Effector CD8-positive, alpha-beta T cell (primary cell): Measurements from ENCODE around the gene AQP2.

Experiments used
- DNase-seq: peaks from one replicate; lab custom pipeline; 2025; lab: John Stamatoyannopoulos, UW

Gene AQP2

GRCh38 chr12:49920241-49920914 is 30.2 kb upstream of the AQP2 start:
- no peak for DNase-seq

- no peak for DNase-seq
Observed at GRCh38 chr12:49920915-49921286, 29.6 kb upstream of the AQP2 start.

- no peak for DNase-seq
Observed at GRCh38 chr12:49921299-49921698, 29.2 kb upstream of the AQP2 start.

GRCh38 chr12:49921936-49922335 is 28.6 kb upstream of the AQP2 start:
- no peak for DNase-seq

GRCh38 chr12:49922349-49923034 is 28.0 kb upstream of the AQP2 start:
- DNase-seq: no peak

- no peak for DNase-seq
Observed at GRCh38 chr12:49923035-49923644, 27.4 kb upstream of the AQP2 start.

GRCh38 chr12:49923880-49924556 is 26.5 kb upstream of the AQP2 start:
- DNase-seq: no peak

GRCh38 chr12:49924628-49925246 is 25.8 kb upstream of the AQP2 start:
- no peak for DNase-seq

- DNase-seq: no peak
Observed at GRCh38 chr12:49925433-49926204, 24.9 kb upstream of the AQP2 start.

- DNase-seq: no peak
Observed at GRCh38 chr12:49928471-49928870, 22.1 kb upstream of the AQP2 start.

- DNase-seq: no peak
Observed at GRCh38 chr12:49929581-49929980, 21.0 kb upstream of the AQP2 start.

GRCh38 chr12:49930515-49931288 is 19.8 kb upstream of the AQP2 start:
- DNase-seq: no peak

GRCh38 chr12:49932023-49932422 is 18.5 kb upstream of the AQP2 start:
- no peak for DNase-seq

- no peak for DNase-seq
Observed at GRCh38 chr12:49932533-49933130, 17.9 kb upstream of the AQP2 start.

GRCh38 chr12:49933796-49934195 is 16.7 kb upstream of the AQP2 start:
- DNase-seq: no peak

- no peak for DNase-seq
Observed at GRCh38 chr12:49934505-49934904, 16.0 kb upstream of the AQP2 start.

GRCh38 chr12:49936925-49937324 is 13.6 kb upstream of the AQP2 start:
- DNase-seq: no peak

GRCh38 chr12:49937639-49938300 is 12.8 kb upstream of the AQP2 start:
- no peak for DNase-seq

- DNase-seq: no peak
Observed at GRCh38 chr12:49939307-49939706, 11.2 kb upstream of the AQP2 start.

- DNase-seq: no peak
Observed at GRCh38 chr12:49939707-49940106, 10.8 kb upstream of the AQP2 start.
